GM12874 (cell line): ENCODE measurements around the gene PAMR1.

Source experiments
- TF ChIP-seq, protein P1 (sequence below): IDR thresholded peaks from 2 replicates; pipeline ENCODE4 v1.5.1; 2011; ENCODE audit warnings: low read depth, mild to moderate bottlenecking, control low read depth, low read length, moderate library complexity; ENCODE audit not compliant: insufficient read depth

PAMR1 gene

DNA sequence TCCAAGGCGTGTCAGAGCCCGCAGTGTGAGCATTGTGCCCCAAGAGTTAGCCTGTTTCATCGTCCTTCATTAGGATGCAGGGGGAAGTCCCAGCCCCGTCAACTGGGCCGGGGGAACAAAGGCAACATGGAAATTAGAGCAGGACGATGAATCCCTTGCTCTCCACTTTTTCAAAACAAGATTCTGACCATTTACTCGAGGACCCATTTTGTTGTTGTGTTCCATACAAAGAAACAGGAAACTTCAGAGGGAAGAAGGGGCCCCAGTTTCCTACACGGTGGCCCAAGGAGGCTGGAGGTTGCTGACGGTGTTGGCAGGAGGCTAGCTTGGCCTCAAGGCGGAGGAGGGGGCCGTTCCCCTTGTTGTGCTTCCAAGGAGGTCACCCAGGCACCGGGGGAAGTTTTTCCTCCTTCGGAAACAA lies 62.1 kb downstream of the PAMR1 start:
- TF ChIP-seq, protein P1, sequence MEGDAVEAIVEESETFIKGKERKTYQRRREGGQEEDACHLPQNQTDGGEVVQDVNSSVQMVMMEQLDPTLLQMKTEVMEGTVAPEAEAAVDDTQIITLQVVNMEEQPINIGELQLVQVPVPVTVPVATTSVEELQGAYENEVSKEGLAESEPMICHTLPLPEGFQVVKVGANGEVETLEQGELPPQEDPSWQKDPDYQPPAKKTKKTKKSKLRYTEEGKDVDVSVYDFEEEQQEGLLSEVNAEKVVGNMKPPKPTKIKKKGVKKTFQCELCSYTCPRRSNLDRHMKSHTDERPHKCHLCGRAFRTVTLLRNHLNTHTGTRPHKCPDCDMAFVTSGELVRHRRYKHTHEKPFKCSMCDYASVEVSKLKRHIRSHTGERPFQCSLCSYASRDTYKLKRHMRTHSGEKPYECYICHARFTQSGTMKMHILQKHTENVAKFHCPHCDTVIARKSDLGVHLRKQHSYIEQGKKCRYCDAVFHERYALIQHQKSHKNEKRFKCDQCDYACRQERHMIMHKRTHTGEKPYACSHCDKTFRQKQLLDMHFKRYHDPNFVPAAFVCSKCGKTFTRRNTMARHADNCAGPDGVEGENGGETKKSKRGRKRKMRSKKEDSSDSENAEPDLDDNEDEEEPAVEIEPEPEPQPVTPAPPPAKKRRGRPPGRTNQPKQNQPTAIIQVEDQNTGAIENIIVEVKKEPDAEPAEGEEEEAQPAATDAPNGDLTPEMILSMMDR: no peak

DNA sequence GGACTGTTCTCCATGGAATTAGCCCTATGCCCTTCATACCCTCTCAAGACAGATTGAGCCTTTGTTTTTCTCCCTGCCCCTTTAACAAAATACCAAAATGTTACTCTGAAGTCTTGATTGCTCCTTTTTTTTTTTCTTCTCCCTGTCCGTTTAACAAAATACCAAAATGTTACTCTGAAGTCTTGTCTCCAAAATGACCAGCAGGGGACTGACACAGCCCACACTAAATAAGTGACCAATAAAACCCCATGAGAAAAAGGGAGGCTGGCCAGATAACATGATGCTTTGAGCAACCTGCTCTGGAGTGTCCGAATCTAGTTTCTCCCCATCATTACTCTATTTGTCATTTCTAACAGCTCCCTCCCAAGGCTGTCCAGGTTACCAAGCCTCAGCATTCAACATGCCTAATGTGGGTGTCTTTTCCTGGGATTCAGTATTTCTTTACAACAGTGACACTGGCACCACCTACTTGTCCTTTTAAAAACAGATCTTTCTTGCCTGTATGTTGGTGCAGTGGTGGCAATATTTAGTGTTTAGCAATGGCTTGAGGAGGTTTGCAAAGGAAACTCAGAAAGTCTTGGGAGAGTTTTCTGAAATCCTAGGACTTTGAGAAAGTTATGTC lies 63.4 kb downstream of the PAMR1 start:
- TF ChIP-seq, protein P1: no peak

DNA sequence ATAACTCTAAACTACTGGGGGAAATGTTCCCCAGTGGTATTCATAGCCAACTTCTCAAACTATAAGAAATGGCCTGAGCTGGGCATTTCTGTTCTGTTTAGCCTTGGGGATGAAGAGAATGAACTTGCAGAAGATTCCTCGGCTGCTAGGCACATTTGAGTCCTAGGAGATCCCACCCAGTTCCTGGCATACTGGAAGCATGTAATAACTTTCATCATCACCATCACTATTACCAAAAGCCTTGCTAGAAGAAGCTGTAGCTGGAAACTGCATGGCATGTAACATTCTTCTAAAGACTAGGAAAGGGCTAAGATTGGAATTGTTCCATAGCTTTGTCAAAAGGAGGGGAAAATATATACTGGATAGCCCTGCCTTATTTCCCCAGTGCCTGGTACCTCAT lies 65.9 kb downstream of the PAMR1 start:
- TF ChIP-seq, protein P1: no peak

DNA sequence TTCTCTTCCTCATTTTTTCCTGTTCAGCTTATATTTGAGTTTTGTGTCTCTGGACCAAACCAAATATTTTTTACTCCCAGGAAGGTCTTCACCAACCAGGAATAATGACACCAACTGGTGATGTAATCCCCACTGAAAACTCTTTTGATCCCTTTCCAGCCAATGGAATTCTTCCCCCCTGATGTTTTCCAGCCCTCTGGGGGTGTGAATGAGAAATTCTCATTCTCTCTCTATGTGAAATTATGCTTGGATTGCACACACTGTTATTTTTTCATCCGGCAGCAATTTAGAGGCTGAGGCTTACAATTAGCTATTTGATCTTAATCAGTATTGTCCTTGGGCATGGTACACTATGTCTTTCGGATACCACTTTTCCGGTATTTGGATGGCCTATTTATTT lies 66.6 kb downstream of the PAMR1 start:
- TF ChIP-seq, protein P1: no peak

DNA sequence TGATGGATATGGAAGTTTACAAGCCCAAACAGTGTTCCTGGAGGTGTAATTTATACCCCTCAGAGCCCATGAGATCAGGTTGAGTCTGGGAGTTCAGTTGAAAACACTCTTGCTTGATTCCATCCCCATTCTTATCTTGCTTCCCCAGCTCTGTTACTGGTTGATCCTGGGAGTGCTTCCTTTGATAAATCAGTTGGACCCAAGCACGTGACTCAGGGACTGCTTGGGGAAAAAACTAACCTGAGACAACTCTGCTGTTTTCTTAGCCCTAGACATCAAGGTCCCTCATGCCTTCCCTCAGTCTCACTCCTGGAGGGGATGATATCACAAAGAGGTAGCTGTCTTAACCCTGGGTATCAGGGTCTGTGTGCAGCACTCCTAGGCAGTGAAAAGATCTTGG lies 71.1 kb downstream of the PAMR1 start:
- TF ChIP-seq, protein P1: no peak

DNA sequence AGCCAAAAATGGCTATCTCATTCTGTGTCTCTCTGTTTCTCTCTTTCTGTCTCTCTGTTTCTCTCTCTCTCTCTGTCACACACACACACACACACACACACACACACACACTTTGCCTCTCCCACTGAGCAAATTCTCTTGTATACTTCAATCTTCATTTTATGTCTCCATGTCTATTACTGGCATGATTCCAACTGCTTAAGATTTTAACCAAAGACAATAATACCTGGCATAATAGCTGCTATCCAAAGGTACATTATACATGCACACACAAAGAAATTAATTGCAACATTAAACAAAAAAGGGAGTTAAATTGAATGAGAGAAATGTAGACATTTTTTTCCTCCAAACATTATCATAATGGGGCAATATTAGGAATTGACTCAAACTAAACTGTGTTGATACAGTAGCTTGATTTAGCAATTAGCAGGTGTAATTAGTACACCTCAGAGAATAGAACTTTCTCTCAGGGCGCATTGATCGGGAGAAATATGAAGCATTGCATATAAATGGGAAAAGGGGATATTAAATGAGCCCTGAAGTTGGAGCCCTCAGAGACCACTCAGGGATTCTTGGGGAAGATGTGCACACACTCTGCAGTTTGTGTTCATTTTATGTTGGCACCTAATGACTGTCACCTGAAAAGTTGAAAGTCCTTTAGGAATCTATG lies 88.7 kb downstream of the PAMR1 start:
- TF ChIP-seq, protein P1: no peak

DNA sequence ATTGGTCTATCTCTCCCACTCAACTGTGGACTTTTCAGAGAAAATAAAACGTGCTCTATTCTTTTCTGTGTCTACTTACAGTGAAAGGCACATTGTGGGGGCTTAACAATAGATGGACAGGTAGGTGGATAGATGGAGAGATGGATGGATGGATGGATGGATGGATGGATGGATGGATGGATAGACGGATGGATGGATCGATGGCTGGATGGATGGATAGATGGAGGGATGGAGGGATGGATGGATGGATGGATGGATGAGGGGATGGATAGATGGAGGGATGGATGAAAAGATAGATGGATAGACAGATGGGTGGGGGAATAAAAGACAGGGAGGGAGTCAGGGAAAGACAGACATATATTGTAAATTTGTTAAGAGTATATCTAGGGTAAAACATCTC lies 91.8 kb downstream of the PAMR1 start:
- TF ChIP-seq, protein P1: no peak
